ENCODE results near the gene DHRS3. TPM values are rescaled to one million over a fixed set of nuclear protein-coding genes. Genes with fewer than 3 reads are reported as not detected.
A peak's percentile ranks its signal among the peaks of the same experiment; 100 is the strongest.

DHRS3 gene
- total and polyA plus RNA-seq, 2 of the 13 experiments (the other 11 are each of a cell fraction or from before 2014, with no cell fraction given), result 48.5 to 90.5 TPM

- peak; percentile 73; the same call in 1 of the 2 replicates for TF ChIP-seq ZSCAN20 (CRISPR knock-in tag; IDR thresholded peaks at IDR 0.05; ENCODE audit: borderline replicate concordance)
- TF ChIP-seq ZNF687 (CRISPR knock-in tag; IDR thresholded peaks at IDR 0.05), result peak; percentile 48; the same call in 1 of the 2 replicates
- peak; percentile 41 for TF ChIP-seq ZNF331 (CRISPR knock-in tag; IDR thresholded peaks at IDR 0.05)
- TF ChIP-seq ZNF784 (CRISPR knock-in tag; IDR thresholded peaks at IDR 0.05; ENCODE audit: borderline replicate concordance), result no peak; the same call in 1 of the 2 replicates
- no peak for TF ChIP-seq ZNF816 (CRISPR knock-in tag; IDR thresholded peaks at IDR 0.05; ENCODE audit: borderline replicate concordance)
- peak; percentile 27; the same call in 1 of the 2 replicates for TF ChIP-seq ZC3H13 (CRISPR knock-in tag; IDR thresholded peaks at IDR 0.05)
- peak; percentile 0; the same call in 1 of the 2 replicates for TF ChIP-seq ZNF430 (CRISPR knock-in tag; IDR thresholded peaks at IDR 0.05)
- peak; percentile 66; the same call in 1 of the 2 replicates for TF ChIP-seq BCL6 (CRISPR knock-in tag; IDR thresholded peaks at IDR 0.05)
- no peak for TF ChIP-seq ZNF276 (CRISPR knock-in tag; IDR thresholded peaks at IDR 0.05; ENCODE audit: low read depth)
- no peak for TF ChIP-seq ONECUT2 (CRISPR knock-in tag; IDR thresholded peaks at IDR 0.05)
- TF ChIP-seq EED (CRISPR knock-in tag; IDR thresholded peaks at IDR 0.05), result no peak
- TF ChIP-seq PAX8 (CRISPR knock-in tag; IDR thresholded peaks at IDR 0.05; ENCODE audit: borderline replicate concordance), result 0 out of 2 replicates have a peak, but pooled peaks have one; percentile 48
- TF ChIP-seq ZFX (CRISPR knock-in tag; IDR thresholded peaks at IDR 0.05; ENCODE audit: low read depth), result peak; percentile 51
- TF ChIP-seq, protein P1, sequence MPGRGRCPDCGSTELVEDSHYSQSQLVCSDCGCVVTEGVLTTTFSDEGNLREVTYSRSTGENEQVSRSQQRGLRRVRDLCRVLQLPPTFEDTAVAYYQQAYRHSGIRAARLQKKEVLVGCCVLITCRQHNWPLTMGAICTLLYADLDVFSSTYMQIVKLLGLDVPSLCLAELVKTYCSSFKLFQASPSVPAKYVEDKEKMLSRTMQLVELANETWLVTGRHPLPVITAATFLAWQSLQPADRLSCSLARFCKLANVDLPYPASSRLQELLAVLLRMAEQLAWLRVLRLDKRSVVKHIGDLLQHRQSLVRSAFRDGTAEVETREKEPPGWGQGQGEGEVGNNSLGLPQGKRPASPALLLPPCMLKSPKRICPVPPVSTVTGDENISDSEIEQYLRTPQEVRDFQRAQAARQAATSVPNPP (CRISPR knock-in tag; IDR thresholded peaks at IDR 0.05), result no peak
- peak; percentile 36; the same call in 1 of the 2 replicates for TF ChIP-seq ZNF589 (CRISPR knock-in tag; conservative IDR thresholded peaks at IDR 0.05)
- TF ChIP-seq, protein P2, sequence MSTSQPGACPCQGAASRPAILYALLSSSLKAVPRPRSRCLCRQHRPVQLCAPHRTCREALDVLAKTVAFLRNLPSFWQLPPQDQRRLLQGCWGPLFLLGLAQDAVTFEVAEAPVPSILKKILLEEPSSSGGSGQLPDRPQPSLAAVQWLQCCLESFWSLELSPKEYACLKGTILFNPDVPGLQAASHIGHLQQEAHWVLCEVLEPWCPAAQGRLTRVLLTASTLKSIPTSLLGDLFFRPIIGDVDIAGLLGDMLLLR (CRISPR knock-in tag; IDR thresholded peaks at IDR 0.05), result peak; percentile 76; the same call in 1 of the 2 replicates
- TF ChIP-seq ZNF598 (CRISPR knock-in tag; IDR thresholded peaks at IDR 0.05; ENCODE audit: borderline replicate concordance), result peak; percentile 15; the same call in 1 of the 2 replicates
- TF ChIP-seq PHF8 (CRISPR knock-in tag; IDR thresholded peaks at IDR 0.05), result peak; percentile 36; the same call in 1 of the 2 replicates
- 0 out of 2 replicates have a peak, but pooled peaks have one; percentile 22 for TF ChIP-seq HDAC2 (CRISPR knock-in tag; IDR thresholded peaks at IDR 0.05)
Measured at GRCh38 chr1:12617901-12618660, at the start of gene DHRS3 (continued).
